K562 (cell line): ENCODE measurements around the gene TTC28. TPM values are rescaled to one million over a fixed set of nuclear protein-coding genes. Genes with fewer than 3 reads are reported as not detected.

Source experiments
- ATAC-seq: fragments of 200-7000 bp; cut with Tn5 transposase; 3 replicates; pipeline ENCODE4 v1.9.1; 2020; ENCODE audit warnings: moderate library complexity
- BruUV-seq: library from RNA; stranded (reverse); fragments of 400-500 nt; replicated peaks from 2 replicates; lab custom pipeline; 2021; lab: Mats Ljungman, UMichigan
- CTCF ChIA-PET: fragments of 300-600 bp; formaldehyde crosslinking; extraction: SDS; loops from one replicate; lab custom pipeline; 2021; ENCODE audit warnings: low intra/inter-chr PET ratio; lab: Yijun Ruan, JAX
- POLR2A ChIA-PET: fragments of 300-600, 350-650 bp; sonication (Branson Sonifier 250); formaldehyde crosslinking; extraction: SDS; loops from one replicate; lab custom pipeline; 2021; ENCODE audit warnings: antibody characterized with exemption, inconsistent platforms; lab: Yijun Ruan, JAX
- DNase-seq, 4 experiments: peaks; one replicate each; pipeline versions ENCODE4 v3.0.0 to v3.0.0-alpha.2; 2011 to 2018; ENCODE audit warnings: low spot score in 3 of 4, mixed read lengths in 3 of 4; ENCODE audit errors: extremely low read depth in 1 of 4
- FAIRE-seq: peaks from 2 replicates; lab custom pipeline; 2011; peaks lifted over from hg19 to GRCh38; lab: Jason Lieb, UNC
- H2AFZ ChIP-seq: 2 replicates; pipeline ENCODE4 v1.6.0; 2011; ENCODE audit warnings: low read depth, low read length, control low read depth, inconsistent platforms
- H3K27ac ChIP-seq: fragments of 200-600 bp; 3 replicates; pipeline ENCODE4 v1.8.0; 2011; ENCODE audit warnings: low read depth, mild to moderate bottlenecking, control low read depth, inconsistent platforms, low read length, moderate library complexity, mixed read lengths; ENCODE audit errors: extremely low read depth
- H3K27me3 ChIP-seq, 2 experiments: fragments of 300-600 bp in 1 of 2; 2 replicates in 1 of 2; 3 replicates in 1 of 2; pipeline versions ENCODE4 v1.6.0 to v1.8.0; 2011; ENCODE audit warnings: inconsistent platforms in 2 of 2, low read length in 2 of 2, mild to moderate bottlenecking in 1 of 2, mixed read lengths in 1 of 2, moderate library complexity in 1 of 2; ENCODE audit not compliant: control insufficient read depth in 2 of 2, insufficient read depth in 2 of 2
- H3K36me3 ChIP-seq: fragments of 300-600 bp; 3 replicates; pipeline ENCODE4 v1.8.0; 2011; ENCODE audit warnings: mild to moderate bottlenecking, low read length, inconsistent platforms; ENCODE audit not compliant: control insufficient read depth, insufficient read depth
- H3K4me1 ChIP-seq, 2 experiments: fragments of 200-600 bp in 1 of 2; replicated peaks in 1 of 2; 2 replicates in 1 of 2; 3 replicates in 1 of 2; pipeline versions ENCODE4 v1.5.1 to v1.8.0; 2011; ENCODE audit warnings: inconsistent platforms in 2 of 2, low read length in 2 of 2, mild to moderate bottlenecking in 1 of 2, mixed read lengths in 1 of 2, moderate library complexity in 1 of 2; ENCODE audit not compliant: control insufficient read depth in 2 of 2, insufficient read depth in 2 of 2
- H3K4me2 ChIP-seq: 2 replicates; pipeline ENCODE4 v1.6.1; 2011; ENCODE audit warnings: low read length, control low read depth, inconsistent platforms, mixed read lengths; ENCODE audit not compliant: insufficient read depth
- H3K4me3 ChIP-seq: fragments of 200-600 bp; sonication (generic), shearing (Covaris generic); 2 replicates; pipeline ENCODE4 v1.5.1; 2016; ENCODE audit warnings: control low read depth, inconsistent platforms
- H3K79me2 ChIP-seq: fragments of 200-600 bp; 3 replicates; pipeline ENCODE4 v1.8.0; 2011; ENCODE audit warnings: low read length, inconsistent platforms; ENCODE audit not compliant: control insufficient read depth, insufficient read depth
- H3K9ac ChIP-seq, 2 experiments: 2 replicates each; pipeline versions ENCODE4 v1.6.0 to v1.6.1; 2011; ENCODE audit warnings: low read depth in 2 of 2, low read length in 2 of 2, control low read depth in 1 of 2, inconsistent platforms in 1 of 2, mild to moderate bottlenecking in 1 of 2, mixed read lengths in 1 of 2; ENCODE audit not compliant: insufficient read depth in 1 of 2
- H3K9me1 ChIP-seq: one replicate; pipeline ENCODE4 v1.6.0; 2011; ENCODE audit warnings: inconsistent platforms, mild to moderate bottlenecking, low read length, moderate library complexity; ENCODE audit not compliant: control insufficient read depth, insufficient read depth
- H3K9me3 ChIP-seq: replicated peaks from 2 replicates; pipeline ENCODE4 v1.5.1; 2011; ENCODE audit warnings: low read depth, low read length, inconsistent platforms; ENCODE audit not compliant: control insufficient read depth, insufficient read depth
- H4K20me1 ChIP-seq: replicated peaks from 2 replicates; pipeline ENCODE4 v1.6.1; 2011; ENCODE audit warnings: low read length, inconsistent platforms, mixed read lengths; ENCODE audit not compliant: control insufficient read depth, insufficient read depth
- FOXA3 ChIP-seq, 2 experiments: fragments of 450-650 bp in 1 of 2; sonication (generic) in 1 of 2; formaldehyde crosslinking; IDR thresholded peaks in 1 of 2; conservative IDR thresholded peaks in 1 of 2; 2 replicates each; pipeline versions ENCODE4 v1.4.0 to v1.8.0; 2020 to 2022; ENCODE audit warnings: mild to moderate bottlenecking in 2 of 2, missing genetic modification reagents in 1 of 2
- FOXK2 ChIP-seq, 2 experiments: fragments of 450-650 bp; IDR thresholded peaks in 1 of 2; conservative IDR thresholded peaks in 1 of 2; 2 replicates each; pipeline ENCODE4 v1.6.1; 2016; ENCODE audit warnings: low read depth in 2 of 2, mild to moderate bottlenecking in 1 of 2
- NELFE ChIP-seq: IDR thresholded peaks from 2 replicates; pipeline ENCODE4 v1.6.1; 2011; ENCODE audit warnings: mild to moderate bottlenecking; ENCODE audit not compliant: insufficient read depth, insufficient read length
- WGBS: fragments of 100-300 bp; shearing (Covaris generic); methylation state at CpG from one replicate; pipeline ENCODE4 v1.1.6; 2016; ENCODE audit warnings: low coverage, mixed read lengths; ENCODE audit not compliant: insufficient coverage; ENCODE audit errors: missing lambda C conversion rate; 5-methylcytosine and 5-hydroxymethylcytosine counted together
- in situ Hi-C: fragments of 300-500 bp; cut with MboI; formaldehyde crosslinking; loops from 4 replicates; pipeline ENCODE4 v1.15.0; 2018; ENCODE audit warnings: inconsistent platforms, mixed read lengths
- intact Hi-C: fragments of 100-400 bp; cut with micrococcal nuclease; formaldehyde crosslinking; loops from 2 replicates; pipeline ENCODE4 v1.14.2; 2022
- polyA plus RNA-seq, 8 experiments: library from polyadenylated mRNA; depleted of rRNA in 4 of 8; stranded (reverse) in 5 of 8; unstranded in 3 of 8; fragments of >200 nt; fragmentation: Nextera tagmentation in 2 of 8; fragmentation: Illumina TruSeq in 1 of 8; extraction: Ambion mirVana in 2 of 8; extraction: Trizol in 1 of 8; gene quantifications; 2 replicates each; pipeline versions ENCODE4 v1.2.1 to v1.2.3, GENCODE V29; 2011 to 2014; ENCODE audit warnings: inconsistent platforms in 1 of 8, missing spikeins in 1 of 8
- total RNA-seq, 7 experiments: library from RNA; depleted of rRNA in 6 of 7; stranded (reverse); fragments of >200 nt in 6 of 7; fragmentation: Illumina TruSeq in 2 of 7; extraction: Trizol in 2 of 7; gene quantifications; 2 replicates each; pipeline versions ENCODE4 v1.2.1 to v1.2.3, GENCODE V29; 2011 to 2021; ENCODE audit warnings: low replicate concordance in 1 of 7
- TF ChIP-seq, protein P1 (sequence below): fragments of 450-650 bp; formaldehyde crosslinking; conservative IDR thresholded peaks from 2 replicates; pipeline ENCODE4 v1.4.0; 2022; ENCODE audit warnings: mild to moderate bottlenecking, missing genetic modification characterization
- TF ChIP-seq, protein P2 (sequence below): sonication (generic); IDR thresholded peaks from 2 replicates; pipeline ENCODE4 v1.6.1; 2016

TTC28 gene
- total and polyA plus RNA-seq, 9 of the 15 experiments (the other 6 are each of a cell fraction or from before 2014, with no cell fraction given), result 0.22 to 10.7 (median 3.1) TPM

DNA sequence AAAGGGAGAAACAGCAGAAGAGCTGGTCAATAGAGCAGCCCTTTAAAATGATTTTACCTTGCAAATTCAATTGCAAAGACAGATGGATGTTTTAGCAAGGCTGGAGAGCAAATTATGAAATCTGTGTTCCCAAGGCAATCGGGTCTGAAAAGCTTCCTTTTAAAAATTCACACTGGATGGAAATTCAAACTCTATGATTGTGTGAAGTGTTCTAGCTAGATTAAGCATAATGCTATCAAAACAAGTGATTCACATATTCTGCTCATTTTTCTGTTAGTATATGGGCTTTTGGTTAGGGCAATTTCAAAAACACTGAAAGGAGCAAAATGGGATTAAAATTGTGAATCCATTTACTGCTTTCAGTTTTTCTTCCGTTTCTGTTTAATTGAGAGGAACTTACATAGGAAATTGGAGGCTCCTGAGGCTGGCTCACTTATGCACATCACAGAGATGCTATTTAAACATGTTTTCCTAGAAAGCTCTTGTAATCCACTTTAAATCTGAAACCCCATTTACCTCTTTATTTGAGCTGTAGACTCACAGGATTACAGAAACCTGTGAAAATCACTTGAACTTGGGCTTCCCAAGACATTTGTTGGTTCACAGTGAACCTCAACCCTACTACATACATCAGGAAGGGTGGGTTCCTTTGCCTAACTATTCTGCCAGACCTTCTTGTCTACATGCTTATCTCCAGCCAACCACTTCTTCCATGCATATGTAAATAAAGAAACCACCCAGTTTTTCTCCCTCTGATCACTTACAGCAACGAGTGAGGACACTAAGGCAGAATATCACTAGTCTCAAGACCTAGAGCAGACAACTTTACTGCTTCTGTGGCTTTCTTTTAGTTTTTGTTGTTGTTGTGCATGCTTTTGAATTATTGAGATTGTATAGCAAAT lies 558.7 kb downstream of the TTC28 start:
- Histone ChIP-seq H3K79me2 (no peaks in the 10 kb centered on the region), H3K36me3 (no peaks in the 10 kb centered on the region), H2AFZ (no peak overlapping the region), H3K4me3 (no peak overlapping the region), H3K9me3 (no peaks in the 10 kb centered on the region), H4K20me1 (no peaks in the 10 kb centered on the region), H3K27ac (no peak overlapping the region), H3K4me2 (no peak overlapping the region), H3K4me1 (no peaks in the 10 kb centered on the region; a peak in 1 of 5 replicates), H3K9me1 (no peaks in the 10 kb centered on the region), H3K27me3 (no peaks in the 10 kb centered on the region), H3K9ac (no peak overlapping the region)
- ChIA-PET POLR2A (interaction anchor here (0.6 kb wide), 1 partner anchor 16 kb away, joined by 3 read pairs; no protein-coding TSS in a partner anchor), CTCF (no interaction called here)
- ATAC-seq, result no peak
- in situ Hi-C loops, result no loop called here
- BruUV-seq, result no TSS peak
- FAIRE-seq, result no peak
- intact Hi-C loops, result no loop called here
- WGBS, result 13% methylated on average over 3 of the region's 3 CpGs
- DNase-seq, result peak in 1 of 4 experiments; percentile 13
- TF ChIP-seq, protein P1, sequence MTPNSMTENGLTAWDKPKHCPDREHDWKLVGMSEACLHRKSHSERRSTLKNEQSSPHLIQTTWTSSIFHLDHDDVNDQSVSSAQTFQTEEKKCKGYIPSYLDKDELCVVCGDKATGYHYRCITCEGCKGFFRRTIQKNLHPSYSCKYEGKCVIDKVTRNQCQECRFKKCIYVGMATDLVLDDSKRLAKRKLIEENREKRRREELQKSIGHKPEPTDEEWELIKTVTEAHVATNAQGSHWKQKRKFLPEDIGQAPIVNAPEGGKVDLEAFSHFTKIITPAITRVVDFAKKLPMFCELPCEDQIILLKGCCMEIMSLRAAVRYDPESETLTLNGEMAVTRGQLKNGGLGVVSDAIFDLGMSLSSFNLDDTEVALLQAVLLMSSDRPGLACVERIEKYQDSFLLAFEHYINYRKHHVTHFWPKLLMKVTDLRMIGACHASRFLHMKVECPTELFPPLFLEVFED, result no peak
- TF ChIP-seq, protein P2, sequence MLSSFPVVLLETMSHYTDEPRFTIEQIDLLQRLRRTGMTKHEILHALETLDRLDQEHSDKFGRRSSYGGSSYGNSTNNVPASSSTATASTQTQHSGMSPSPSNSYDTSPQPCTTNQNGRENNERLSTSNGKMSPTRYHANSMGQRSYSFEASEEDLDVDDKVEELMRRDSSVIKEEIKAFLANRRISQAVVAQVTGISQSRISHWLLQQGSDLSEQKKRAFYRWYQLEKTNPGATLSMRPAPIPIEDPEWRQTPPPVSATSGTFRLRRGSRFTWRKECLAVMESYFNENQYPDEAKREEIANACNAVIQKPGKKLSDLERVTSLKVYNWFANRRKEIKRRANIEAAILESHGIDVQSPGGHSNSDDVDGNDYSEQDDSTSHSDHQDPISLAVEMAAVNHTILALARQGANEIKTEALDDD, result 0 out of 2 replicates have a peak, but pooled peaks have one; percentile 16
- TF ChIP-seq NELFE (no peak), FOXK2 (conservative IDR thresholded peaks at IDR 0.05 in 1 of 2, IDR thresholded peaks at IDR 0.05 in 1 of 2; ENCODE audit: low read depth in 2 of 2) (0 out of 4 replicates have a peak, but pooled peaks of 1 of the 2 experiments have one; percentile 19), FOXA3 (CRISPR knock-in tag; conservative IDR thresholded peaks at IDR 0.05 in 1 of 2, IDR thresholded peaks at IDR 0.05 in 1 of 2) (peak in 1 of 2 experiments; percentile 30; a peak in 1 of 4 replicates)
